Retina (tissue), 1 donor: ENCODE data around the gene ANKS6.

Source experiments
- DNase-seq: peaks from one replicate; pipeline ENCODE4 v3.0.0-alpha.2; 2016

ANKS6 gene

GRCh38 chr9:98728500-98728899 lies 67.9 kb downstream of the ANKS6 start:
- DNase-seq = no peak

GRCh38 chr9:98727428-98727827 lies 68.9 kb downstream of the ANKS6 start:
- DNase-seq = no peak

- DNase-seq = no peak
These were observed 69.6 kb downstream of the ANKS6 start for GRCh38 chr9:98726735-98727134.

GRCh38 chr9:98724810-98725530 lies 71.4 kb downstream of the ANKS6 start:
- no peak for DNase-seq

- DNase-seq = no peak
These were observed 74.7 kb downstream of the ANKS6 start for GRCh38 chr9:98721643-98722042.

GRCh38 chr9:98720402-98720801 lies 76.0 kb downstream of the ANKS6 start:
- no peak for DNase-seq

GRCh38 chr9:98719055-98719454 lies 77.3 kb downstream of the ANKS6 start:
- no peak for DNase-seq

GRCh38 chr9:98714833-98715232 lies 81.5 kb downstream of the ANKS6 start:
- DNase-seq = no peak

- DNase-seq = no peak
These were observed 83.4 kb downstream of the ANKS6 start for GRCh38 chr9:98712987-98713386.

- peak; percentile 31 for DNase-seq
These were observed 86.1 kb downstream of the ANKS6 start for GRCh38 chr9:98709968-98710965.

GRCh38 chr9:98708933-98709911 lies 87.1 kb downstream of the ANKS6 start, which contains the start of gene GABBR2:
GABBR2 (minus strand) TSS chr9:98708935; CDS start chr9:98708737, 198 bp downstream.
- DNase-seq = peak; percentile 74

- peak; percentile 55 for DNase-seq
These were observed 88.0 kb downstream of the ANKS6 start for GRCh38 chr9:98708103-98708932.

- peak; percentile 96 for DNase-seq
These were observed 88.9 kb downstream of the ANKS6 start for GRCh38 chr9:98707166-98708102.

- DNase-seq = no peak
These were observed 89.6 kb downstream of the ANKS6 start for GRCh38 chr9:98706651-98707165.

- DNase-seq = no peak
These were observed 93.4 kb downstream of the ANKS6 start for GRCh38 chr9:98702835-98703380.

GRCh38 chr9:98702340-98702739 lies 94.0 kb downstream of the ANKS6 start:
- no peak for DNase-seq

- no peak for DNase-seq
These were observed 94.8 kb downstream of the ANKS6 start for GRCh38 chr9:98701576-98701975.

GRCh38 chr9:98700801-98701200 lies 95.6 kb downstream of the ANKS6 start:
- DNase-seq = no peak

- no peak for DNase-seq
These were observed 97.5 kb downstream of the ANKS6 start for GRCh38 chr9:98698856-98699255.

- no peak for DNase-seq
These were observed 101.4 kb downstream of the ANKS6 start for GRCh38 chr9:98694943-98695342.
